OCI-LY7 (cell line): ENCODE results near the gene SLC25A20.

Experiments
- CTCF ChIP-seq: fragments of 200-600 bp; sonication (generic); conservative IDR thresholded peaks from 2 replicates; pipeline ENCODE4 v1.5.1; 2014; ENCODE audit warnings: mild to moderate bottlenecking, antibody characterized with exemption, low read length, moderate library complexity, mixed read lengths
- EZH2phosphoT487 ChIP-seq: fragments of 200-600 bp; sonication (generic); IDR thresholded peaks from 2 replicates; pipeline ENCODE4 v1.6.1; 2018; ENCODE audit warnings: low read depth, borderline replicate concordance, mild to moderate bottlenecking, mixed run types, antibody characterized with exemption, low read length, moderate library complexity, mixed read lengths

- TF ChIP-seq CTCF = no peak
- TF ChIP-seq EZH2phosphoT487 = no peak
Measured at GRCh38 chr3:48881006-48881405, 17.7 kb downstream of the SLC25A20 start.
